SIG-M5 treated with dmso at 0.1 percent for 504 hours (cell line): ENCODE results near the gene TP53AIP1.

Experiments used
- DNase-seq: peaks from one replicate; lab custom pipeline; 2025; ENCODE audit not compliant: unreplicated experiment; lab: John Stamatoyannopoulos, UW

Gene TP53AIP1

GRCh38 chr11:128943428-128943976 lies 831 bp upstream of the TP53AIP1 start:
- no peak for DNase-seq

GRCh38 chr11:128942272-128942612 lies 429 bp downstream of the TP53AIP1 start:
- no peak for DNase-seq

- DNase-seq: no peak
Measured at GRCh38 chr11:128941573-128942271, 949 bp downstream of the TP53AIP1 start.

GRCh38 chr11:128941110-128941509 lies 1.6 kb downstream of the TP53AIP1 start:
- no peak for DNase-seq

GRCh38 chr11:128940603-128941002 lies 2.1 kb downstream of the TP53AIP1 start:
- DNase-seq: no peak

GRCh38 chr11:128940156-128940555 lies 2.5 kb downstream of the TP53AIP1 start:
- no peak for DNase-seq

- no peak for DNase-seq
Measured at GRCh38 chr11:128939591-128939990, 3.1 kb downstream of the TP53AIP1 start.

GRCh38 chr11:128938156-128938885 lies 4.3 kb downstream of the TP53AIP1 start:
- no peak for DNase-seq

- no peak for DNase-seq
Measured at GRCh38 chr11:128937480-128937879, 5.2 kb downstream of the TP53AIP1 start.

- no peak for DNase-seq
Measured at GRCh38 chr11:128936606-128937251, 5.9 kb downstream of the TP53AIP1 start.

GRCh38 chr11:128934926-128935325 lies 7.7 kb downstream of the TP53AIP1 start:
- DNase-seq: no peak

- no peak for DNase-seq
Measured at GRCh38 chr11:128934351-128934750, 8.3 kb downstream of the TP53AIP1 start.

- DNase-seq: no peak
Measured at GRCh38 chr11:128933481-128934178, 9.0 kb downstream of the TP53AIP1 start.

GRCh38 chr11:128931668-128932067 lies 11.0 kb downstream of the TP53AIP1 start:
- no peak for DNase-seq

GRCh38 chr11:128931066-128931465 lies 11.6 kb downstream of the TP53AIP1 start:
- DNase-seq: no peak

GRCh38 chr11:128929991-128930390 lies 12.7 kb downstream of the TP53AIP1 start:
- no peak for DNase-seq

GRCh38 chr11:128929468-128929867 lies 13.2 kb downstream of the TP53AIP1 start:
- DNase-seq: no peak

GRCh38 chr11:128928400-128928799 lies 14.3 kb downstream of the TP53AIP1 start:
- DNase-seq: no peak

GRCh38 chr11:128927683-128928336 lies 14.9 kb downstream of the TP53AIP1 start:
- DNase-seq: no peak

- DNase-seq: no peak
Measured at GRCh38 chr11:128927108-128927461, 15.6 kb downstream of the TP53AIP1 start.
